WI38 (cell line): ENCODE results near the gene MMRN1.

Experiments used
- H3K4me3 ChIP-seq: 2 replicates; pipeline ENCODE4 v1.5.1; 2011; ENCODE audit warnings: low read depth, mild to moderate bottlenecking, control low read depth, low read length
- TF ChIP-seq, protein P1 (sequence below): IDR thresholded peaks from 2 replicates; pipeline ENCODE4 v1.5.1; 2012; ENCODE audit warnings: low read depth, mild to moderate bottlenecking, control low read depth, low read length

The MMRN1 gene

DNA sequence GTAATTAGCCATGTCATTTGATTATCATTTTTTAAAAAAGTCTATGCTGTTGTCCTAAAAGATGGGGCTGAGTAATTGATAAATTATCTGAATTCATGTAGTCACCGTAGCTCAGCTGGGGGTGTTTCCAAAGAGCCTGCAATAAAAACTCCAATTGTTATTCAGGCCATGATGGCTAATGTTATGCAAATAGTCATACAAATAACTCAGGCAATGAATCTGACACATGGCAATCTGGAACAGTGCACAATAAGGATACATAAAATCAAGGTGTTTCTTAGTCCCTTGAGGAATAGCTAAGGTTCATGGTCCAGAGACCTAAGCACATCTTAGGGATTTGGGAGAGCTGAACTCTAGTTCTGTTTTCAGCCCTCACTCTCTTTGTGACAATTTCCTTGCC is 15.2 kb downstream of the MMRN1 start:
- TF ChIP-seq, protein P1, sequence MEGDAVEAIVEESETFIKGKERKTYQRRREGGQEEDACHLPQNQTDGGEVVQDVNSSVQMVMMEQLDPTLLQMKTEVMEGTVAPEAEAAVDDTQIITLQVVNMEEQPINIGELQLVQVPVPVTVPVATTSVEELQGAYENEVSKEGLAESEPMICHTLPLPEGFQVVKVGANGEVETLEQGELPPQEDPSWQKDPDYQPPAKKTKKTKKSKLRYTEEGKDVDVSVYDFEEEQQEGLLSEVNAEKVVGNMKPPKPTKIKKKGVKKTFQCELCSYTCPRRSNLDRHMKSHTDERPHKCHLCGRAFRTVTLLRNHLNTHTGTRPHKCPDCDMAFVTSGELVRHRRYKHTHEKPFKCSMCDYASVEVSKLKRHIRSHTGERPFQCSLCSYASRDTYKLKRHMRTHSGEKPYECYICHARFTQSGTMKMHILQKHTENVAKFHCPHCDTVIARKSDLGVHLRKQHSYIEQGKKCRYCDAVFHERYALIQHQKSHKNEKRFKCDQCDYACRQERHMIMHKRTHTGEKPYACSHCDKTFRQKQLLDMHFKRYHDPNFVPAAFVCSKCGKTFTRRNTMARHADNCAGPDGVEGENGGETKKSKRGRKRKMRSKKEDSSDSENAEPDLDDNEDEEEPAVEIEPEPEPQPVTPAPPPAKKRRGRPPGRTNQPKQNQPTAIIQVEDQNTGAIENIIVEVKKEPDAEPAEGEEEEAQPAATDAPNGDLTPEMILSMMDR, result no peak

DNA sequence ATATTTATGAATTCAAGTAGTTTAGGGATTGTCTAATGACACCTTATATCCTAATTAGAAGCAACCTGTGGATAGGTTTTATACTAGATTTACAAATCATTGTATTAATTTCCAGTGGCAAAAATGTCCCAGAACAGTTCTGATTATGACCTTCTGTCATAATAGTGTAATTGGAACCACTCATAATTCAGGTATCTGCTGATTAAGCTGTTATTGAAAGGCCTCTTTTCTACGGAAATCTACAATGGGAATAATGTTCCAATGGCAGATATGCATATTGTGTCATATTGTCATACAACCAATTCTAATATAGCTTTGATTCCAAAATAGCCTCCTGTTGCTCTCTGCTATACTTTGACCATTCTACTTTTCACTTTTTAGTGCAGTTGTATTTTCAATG is 19.0 kb downstream of the MMRN1 start:
- TF ChIP-seq, protein P1, result no peak
- no peak overlapping the region for H3K4me3 ChIP-seq

More for the DNA sequence above, 15.2 kb downstream of the MMRN1 start:
- no peak overlapping the region for H3K4me3 ChIP-seq

DNA sequence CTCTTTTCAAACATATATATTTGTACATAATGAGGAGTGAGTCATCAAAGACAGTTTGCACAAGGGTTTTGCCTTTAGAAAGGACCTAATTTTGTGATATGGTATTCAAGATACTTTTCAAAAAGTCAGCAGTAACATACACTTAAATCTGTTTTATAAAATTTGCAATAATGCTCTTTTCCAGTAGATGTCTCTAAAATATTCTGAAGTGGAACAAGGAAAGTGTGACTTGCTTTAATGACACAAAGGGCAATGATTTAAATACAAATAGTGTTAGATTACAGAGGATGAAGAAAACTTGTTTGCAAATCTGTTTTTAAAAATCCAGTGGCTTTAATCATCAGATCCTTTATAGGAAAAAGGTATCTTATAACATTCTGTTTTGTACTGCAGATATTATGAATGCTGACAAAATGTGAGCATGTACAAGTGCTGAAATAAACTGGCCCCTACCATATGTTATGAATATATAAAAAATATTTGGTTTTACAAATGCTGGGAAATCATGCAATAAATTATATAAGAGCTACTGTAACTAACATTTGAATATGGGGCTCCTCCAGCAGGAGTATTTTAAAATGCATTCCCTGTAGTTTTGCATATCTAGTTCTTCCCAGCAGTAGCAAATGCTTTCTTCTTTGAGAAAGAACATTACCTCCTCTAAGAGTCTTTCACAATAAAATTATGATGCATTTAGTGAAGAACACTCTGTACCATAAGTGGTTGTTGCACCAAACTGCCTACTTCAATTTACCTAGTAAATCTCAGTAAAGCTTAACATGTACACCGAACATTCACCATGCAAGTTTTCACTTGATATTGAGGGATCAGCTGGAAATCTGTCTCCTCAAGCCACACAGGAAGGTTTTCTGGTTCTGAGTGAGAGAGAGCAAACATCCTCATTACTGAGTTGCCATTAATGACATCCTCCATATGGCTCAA is 20.2 kb downstream of the MMRN1 start:
- H3K4me3 ChIP-seq, result no peak overlapping the region
- TF ChIP-seq, protein P1, result no peak

DNA sequence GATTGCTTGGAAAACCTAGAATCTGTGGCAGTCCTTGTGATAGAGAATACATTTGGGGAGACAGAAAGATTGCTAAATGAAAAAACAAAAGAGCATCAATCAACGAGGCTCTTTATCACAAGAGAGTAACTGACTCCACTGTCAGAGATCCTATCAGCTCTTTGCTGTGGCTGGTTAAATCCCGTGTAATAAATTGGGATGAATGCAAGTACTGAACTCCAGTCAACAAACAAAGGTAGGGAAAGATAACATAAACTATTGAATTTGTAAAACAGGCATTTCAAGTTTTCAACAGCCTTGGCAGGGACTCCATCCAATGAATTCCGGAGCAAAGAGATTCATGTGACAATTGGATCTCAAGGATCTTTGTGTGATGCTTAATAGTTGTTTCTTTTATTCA is 21.3 kb downstream of the MMRN1 start:
- H3K4me3 ChIP-seq, result no peak overlapping the region
- TF ChIP-seq, protein P1, result no peak

DNA sequence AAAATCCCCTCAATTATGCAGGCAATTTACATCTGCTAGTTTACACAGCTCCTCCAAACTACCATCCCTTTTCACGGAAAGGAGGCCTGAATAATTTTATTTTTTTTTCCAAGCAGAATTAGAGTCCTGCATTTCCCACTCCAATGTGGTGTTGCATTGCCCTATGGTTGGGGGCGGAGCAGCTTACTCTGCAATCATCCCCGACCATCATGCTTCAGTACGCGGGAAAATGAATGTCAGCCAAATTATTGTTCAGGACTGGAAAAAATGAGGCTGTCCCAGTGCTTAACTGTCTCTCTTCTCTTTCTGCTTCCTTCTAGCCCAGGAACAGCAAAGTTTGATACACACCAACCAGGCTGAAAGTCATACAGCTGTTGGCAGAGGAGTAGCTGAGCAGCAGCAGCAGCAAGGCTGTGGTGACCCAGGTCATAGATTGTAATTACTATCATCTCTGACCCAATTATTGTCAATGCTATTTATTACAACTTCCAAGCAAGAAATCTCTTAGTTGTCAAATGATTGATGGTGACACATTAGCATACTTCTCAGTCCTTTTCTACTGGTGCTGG is 28.3 kb downstream of the MMRN1 start:
- H3K4me3 ChIP-seq, result no peak overlapping the region
- TF ChIP-seq, protein P1, result no peak

DNA sequence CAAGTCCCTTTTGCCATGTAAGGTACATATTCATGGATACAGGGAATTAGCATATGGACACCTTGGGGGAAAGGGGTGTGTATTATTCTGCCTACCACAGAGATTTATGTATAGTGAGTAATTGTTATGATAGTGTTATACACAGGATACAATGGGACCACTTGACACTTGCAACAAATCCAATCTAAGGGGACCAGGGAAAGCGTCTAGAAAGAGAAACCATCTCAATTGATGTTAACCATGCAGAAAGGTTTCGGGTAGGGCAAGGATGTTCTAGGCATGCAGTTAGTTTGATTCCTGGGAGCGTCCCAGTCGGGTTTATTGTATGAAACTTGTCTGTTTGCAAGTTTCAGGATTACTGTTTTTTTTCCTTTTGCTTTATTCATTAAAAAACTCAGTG is 34.2 kb downstream of the MMRN1 start:
- TF ChIP-seq, protein P1, result no peak
- no peak overlapping the region for H3K4me3 ChIP-seq
